ENCODE data around the gene CYB561D1. TPM values are rescaled to one million over a fixed set of nuclear protein-coding genes. Genes with fewer than 3 reads are reported as not detected.
"Not testable (repeated sequence)": the region's sequence is repeated elsewhere in the genome, so short reads cannot be mapped to it uniquely, and the experiment has no call there.

CYB561D1 gene, protein sequence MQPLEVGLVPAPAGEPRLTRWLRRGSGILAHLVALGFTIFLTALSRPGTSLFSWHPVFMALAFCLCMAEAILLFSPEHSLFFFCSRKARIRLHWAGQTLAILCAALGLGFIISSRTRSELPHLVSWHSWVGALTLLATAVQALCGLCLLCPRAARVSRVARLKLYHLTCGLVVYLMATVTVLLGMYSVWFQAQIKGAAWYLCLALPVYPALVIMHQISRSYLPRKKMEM
- total RNA-seq = 10 to 100 TPM; 10.5 to 37.4 (median 17.3) TPM

DNA sequence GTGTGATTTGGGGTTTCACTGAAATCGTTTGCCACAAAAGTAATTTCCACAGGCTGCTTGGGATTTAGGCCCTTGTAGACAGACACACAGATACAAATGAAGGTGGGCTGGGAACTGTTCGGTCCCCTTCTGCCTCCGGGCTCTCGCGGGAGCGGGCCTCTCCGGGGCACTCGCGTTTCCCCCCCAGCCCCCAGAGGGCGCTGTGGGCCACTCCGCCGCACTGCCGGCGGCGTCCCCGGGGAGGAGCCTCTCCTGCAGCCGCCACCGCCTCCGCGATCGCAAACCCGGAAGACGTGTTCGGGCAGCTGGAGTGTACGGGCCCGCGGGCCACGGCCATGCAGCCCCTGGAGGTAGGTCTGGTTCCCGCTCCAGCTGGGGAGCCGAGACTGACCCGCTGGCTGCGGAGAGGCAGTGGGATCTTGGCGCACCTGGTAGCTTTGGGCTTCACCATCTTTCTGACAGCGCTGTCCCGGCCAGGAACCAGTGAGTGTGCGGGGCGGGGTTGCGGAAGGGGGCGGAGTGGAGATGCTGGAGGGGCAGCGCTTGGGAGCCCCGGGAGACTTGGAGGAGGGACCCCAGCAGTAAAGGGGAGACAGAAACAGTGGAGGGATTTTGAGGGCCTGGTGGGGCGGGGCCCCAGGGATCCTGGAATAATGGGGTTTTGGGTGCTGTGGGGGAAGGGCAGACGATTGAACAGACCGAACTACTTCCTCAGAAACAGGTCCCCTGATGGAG, at the start of gene CYB561D1:
CYB561D1 (plus strand) TSS at position 290 of the 735 bp plus-strand sequence; CDS start at position 336, 46 bp downstream.
- DNase-seq = peak; percentile 90
- in situ Hi-C loops (cut with MboI; ENCODE audit: low pct_ligation_motif_present in 1 of 4, low pct_unique_long_range_greater_than_20kb in 1 of 4, low sequenced_read_pairs in 3 of 4) (no loop called here), intact Hi-C loops (cut with DNase I; ENCODE audit: low total_unique reads) (no loop called here)
- TF ChIP-seq, protein P1, sequence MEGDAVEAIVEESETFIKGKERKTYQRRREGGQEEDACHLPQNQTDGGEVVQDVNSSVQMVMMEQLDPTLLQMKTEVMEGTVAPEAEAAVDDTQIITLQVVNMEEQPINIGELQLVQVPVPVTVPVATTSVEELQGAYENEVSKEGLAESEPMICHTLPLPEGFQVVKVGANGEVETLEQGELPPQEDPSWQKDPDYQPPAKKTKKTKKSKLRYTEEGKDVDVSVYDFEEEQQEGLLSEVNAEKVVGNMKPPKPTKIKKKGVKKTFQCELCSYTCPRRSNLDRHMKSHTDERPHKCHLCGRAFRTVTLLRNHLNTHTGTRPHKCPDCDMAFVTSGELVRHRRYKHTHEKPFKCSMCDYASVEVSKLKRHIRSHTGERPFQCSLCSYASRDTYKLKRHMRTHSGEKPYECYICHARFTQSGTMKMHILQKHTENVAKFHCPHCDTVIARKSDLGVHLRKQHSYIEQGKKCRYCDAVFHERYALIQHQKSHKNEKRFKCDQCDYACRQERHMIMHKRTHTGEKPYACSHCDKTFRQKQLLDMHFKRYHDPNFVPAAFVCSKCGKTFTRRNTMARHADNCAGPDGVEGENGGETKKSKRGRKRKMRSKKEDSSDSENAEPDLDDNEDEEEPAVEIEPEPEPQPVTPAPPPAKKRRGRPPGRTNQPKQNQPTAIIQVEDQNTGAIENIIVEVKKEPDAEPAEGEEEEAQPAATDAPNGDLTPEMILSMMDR (IDR thresholded peaks at IDR 0.05) = peak; percentile 87 to 97 (median 95)
- TF ChIP-seq EP300 (IDR thresholded peaks at IDR 0.05; ENCODE audit: low read depth) (no peak), POLR2AphosphoS5 (IDR thresholded peaks at IDR 0.05) (peak; percentile 58 to 90 (median 86)), POLR2A (IDR thresholded peaks at IDR 0.05) (peak; percentile 81)
- H3K27ac ChIP-seq = peak within 1 kb of the TSS; percentile 81 to 90 (median 86)
- peaks cover 7 to 24% (median 19%) of the 10 kb centered on the region in 4 donors for H3K4me1 ChIP-seq
- H3K36me3 ChIP-seq = no peaks in the 10 kb centered on the region
- H3K4me3 ChIP-seq = peak within 1 kb of the TSS; percentile 60 to 95 (median 68)
- no peaks in the 10 kb centered on the region for H3K27me3 ChIP-seq
- H3K9me3 ChIP-seq = no peaks in the 10 kb centered on the region
- WGBS, 2 donors (ENCODE audit: low coverage in 1 of 2) = 0% methylated on average over 42 of the region's 44 CpGs; no CpG with 5 or more reads in 1 of the 2 donors

DNA sequence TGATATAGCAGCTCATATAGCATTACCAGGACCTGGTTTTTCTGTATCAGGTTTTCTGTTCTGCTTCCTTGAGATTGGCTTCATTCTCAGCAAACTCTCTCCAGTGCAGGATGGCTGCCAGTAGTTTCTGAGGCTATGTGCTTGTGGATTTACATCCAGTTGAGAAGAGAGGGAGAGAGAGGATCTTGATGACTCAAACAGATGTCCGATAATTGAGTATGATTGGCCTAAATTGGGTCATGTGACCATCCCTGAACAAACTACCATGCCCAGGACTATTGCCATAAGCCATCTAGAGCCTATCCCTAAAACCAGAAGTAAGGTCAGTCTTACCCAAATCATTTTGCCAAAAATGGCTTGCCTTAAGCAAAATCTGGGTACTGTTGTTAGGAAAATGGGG, 49.5 kb upstream of the CYB561D1 start:
- H3K4me3 ChIP-seq = no peak overlapping the region
- intact Hi-C loops (cut with DNase I; ENCODE audit: low total_unique reads) = no loop called here
- H3K9me3 ChIP-seq = no peaks in the 10 kb centered on the region
- WGBS, 2 donors (ENCODE audit: low coverage in 1 of 2) = 71% methylated on average over 1 of the region's 1 CpG; no CpG with 5 or more reads in 1 of the 2 donors
- TF ChIP-seq POLR2A (IDR thresholded peaks at IDR 0.05) (no peak), POLR2AphosphoS5 (IDR thresholded peaks at IDR 0.05) (no peak), EP300 (IDR thresholded peaks at IDR 0.05; ENCODE audit: low read depth) (no peak)
- TF ChIP-seq, protein P1 (IDR thresholded peaks at IDR 0.05) = no peak
- H3K27me3 ChIP-seq = peaks cover 61% of the 10 kb centered on the region
- H3K36me3 ChIP-seq = no peaks in the 10 kb centered on the region
- no peaks in the 10 kb centered on the region for H3K4me1 ChIP-seq
- no peak for DNase-seq
- in situ Hi-C loops (cut with MboI; ENCODE audit: low pct_ligation_motif_present in 1 of 4, low pct_unique_long_range_greater_than_20kb in 1 of 4, low sequenced_read_pairs in 3 of 4) = no loop called here
- no peak overlapping the region for H3K27ac ChIP-seq

DNA sequence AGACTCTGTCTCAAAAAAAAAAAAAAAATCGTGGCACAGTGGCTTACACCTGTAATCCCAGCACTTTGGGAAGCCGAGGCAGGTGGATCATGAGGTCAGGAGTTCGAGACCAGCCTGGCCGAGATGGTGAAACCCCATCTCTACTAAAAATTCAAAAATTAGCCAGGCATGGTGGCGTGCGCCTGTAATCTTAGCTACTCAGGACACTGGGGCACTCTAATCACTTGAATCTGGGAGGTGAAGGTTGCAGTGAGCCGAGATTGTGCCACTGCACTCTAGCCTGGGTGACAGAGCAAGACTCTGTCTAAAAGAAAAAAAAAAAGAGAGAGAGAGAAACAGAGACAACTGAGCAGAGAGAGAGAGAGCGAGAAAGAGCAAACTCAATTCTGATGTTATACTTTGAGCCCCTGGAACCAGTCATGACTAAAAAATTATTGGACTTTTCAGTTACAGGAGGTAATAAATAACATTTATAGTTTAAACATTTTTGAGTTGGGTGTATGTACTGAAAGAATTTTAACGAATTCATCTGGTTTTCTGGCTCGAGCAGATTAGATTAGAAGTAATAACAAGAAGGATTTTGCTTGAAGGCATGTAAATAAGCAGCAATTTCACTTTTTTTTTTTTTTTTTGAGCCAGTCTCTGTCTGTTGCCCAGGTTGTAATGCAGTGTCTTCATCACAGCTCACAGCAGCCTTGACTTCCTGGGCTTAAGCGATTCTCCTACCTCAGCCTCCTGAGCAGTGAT, 47.8 kb upstream of the CYB561D1 start:
- H3K4me1 ChIP-seq; intact Hi-C loops (cut with DNase I; ENCODE audit: low total_unique reads); H3K9me3 ChIP-seq; DNase-seq; H3K27ac ChIP-seq; H3K4me3 ChIP-seq; H3K36me3 ChIP-seq; in situ Hi-C loops (cut with MboI; ENCODE audit: low pct_ligation_motif_present in 1 of 4, low pct_unique_long_range_greater_than_20kb in 1 of 4, low sequenced_read_pairs in 3 of 4): not testable (repeated sequence)
- WGBS, 2 donors (ENCODE audit: low coverage in 1 of 2) = 50 to 56% methylated on average over 4 to 11 of the region's 11 CpGs
- H3K27me3 ChIP-seq = peaks cover 79% of the 10 kb centered on the region

DNA sequence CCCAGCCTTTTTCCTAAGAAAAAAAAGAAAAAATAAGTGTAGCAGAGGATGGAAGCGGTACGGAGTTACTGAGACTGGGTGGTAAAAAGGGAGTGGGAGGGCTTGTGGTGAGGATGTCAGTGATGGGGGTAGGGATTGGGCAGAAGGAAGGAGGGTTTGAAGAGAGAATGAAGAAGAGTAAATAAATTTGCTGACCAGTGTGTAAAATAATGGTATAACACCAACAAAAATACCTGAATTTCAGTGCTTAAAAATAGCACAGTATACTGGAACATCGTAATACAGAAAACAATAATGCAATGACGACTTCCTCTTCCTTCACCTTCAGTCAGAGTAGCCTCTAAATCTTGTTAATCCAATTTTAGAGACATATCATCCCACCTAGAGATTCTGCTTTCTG, 46.4 kb upstream of the CYB561D1 start:
- Histone ChIP-seq H3K9me3 (no peaks in the 10 kb centered on the region), H3K27me3 (peaks cover 71% of the 10 kb centered on the region), H3K27ac (no peak overlapping the region), H3K4me1 (no peaks in the 10 kb centered on the region), H3K4me3 (no peak overlapping the region), H3K36me3 (no peaks in the 10 kb centered on the region)
- 53 to 62% methylated on average over 4 of the region's 4 CpGs for WGBS, 2 donors (ENCODE audit: low coverage in 1 of 2)
- TF ChIP-seq POLR2AphosphoS5 (IDR thresholded peaks at IDR 0.05) (no peak), EP300 (IDR thresholded peaks at IDR 0.05; ENCODE audit: low read depth) (no peak), POLR2A (IDR thresholded peaks at IDR 0.05) (no peak)
- TF ChIP-seq, protein P1 (IDR thresholded peaks at IDR 0.05) = no peak
- DNase-seq = no peak
- intact Hi-C loops (cut with DNase I; ENCODE audit: low total_unique reads) = no loop called here
- in situ Hi-C loops (cut with MboI; ENCODE audit: low pct_ligation_motif_present in 1 of 4, low pct_unique_long_range_greater_than_20kb in 1 of 4, low sequenced_read_pairs in 3 of 4) = no loop called here
